Measurements from ENCODE around the gene PCDHB16.
"Not testable (repeated sequence)": the region's sequence is repeated elsewhere in the genome, so short reads cannot be mapped to it uniquely, and the experiment has no call there.

Gene PCDHB16

DNA sequence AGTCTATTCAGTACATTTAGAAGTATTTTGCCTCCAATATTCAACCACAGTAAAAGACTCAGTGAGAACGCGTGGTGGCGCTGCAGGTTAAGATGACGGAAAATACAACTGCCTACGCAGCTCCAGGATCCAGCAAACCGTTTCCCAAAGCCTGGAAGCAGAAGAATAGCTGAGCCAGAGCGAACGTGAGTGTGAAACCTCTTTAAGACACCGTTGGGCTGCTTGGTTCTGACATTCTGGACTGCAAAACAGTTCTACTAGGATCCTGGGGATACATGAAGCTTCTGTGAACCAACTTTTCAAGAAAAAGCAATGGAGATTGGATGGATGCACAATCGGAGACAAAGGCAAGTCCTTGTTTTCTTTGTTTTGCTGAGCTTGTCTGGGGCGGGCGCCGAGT, at the start of gene PCDHB16:
PCDHB16 (plus strand) TSS at position 140 of the 400 bp plus-strand sequence; CDS start at position 313, 173 bp downstream.
- no peak for DNase-seq (ENCODE audit: low read depth)

DNA sequence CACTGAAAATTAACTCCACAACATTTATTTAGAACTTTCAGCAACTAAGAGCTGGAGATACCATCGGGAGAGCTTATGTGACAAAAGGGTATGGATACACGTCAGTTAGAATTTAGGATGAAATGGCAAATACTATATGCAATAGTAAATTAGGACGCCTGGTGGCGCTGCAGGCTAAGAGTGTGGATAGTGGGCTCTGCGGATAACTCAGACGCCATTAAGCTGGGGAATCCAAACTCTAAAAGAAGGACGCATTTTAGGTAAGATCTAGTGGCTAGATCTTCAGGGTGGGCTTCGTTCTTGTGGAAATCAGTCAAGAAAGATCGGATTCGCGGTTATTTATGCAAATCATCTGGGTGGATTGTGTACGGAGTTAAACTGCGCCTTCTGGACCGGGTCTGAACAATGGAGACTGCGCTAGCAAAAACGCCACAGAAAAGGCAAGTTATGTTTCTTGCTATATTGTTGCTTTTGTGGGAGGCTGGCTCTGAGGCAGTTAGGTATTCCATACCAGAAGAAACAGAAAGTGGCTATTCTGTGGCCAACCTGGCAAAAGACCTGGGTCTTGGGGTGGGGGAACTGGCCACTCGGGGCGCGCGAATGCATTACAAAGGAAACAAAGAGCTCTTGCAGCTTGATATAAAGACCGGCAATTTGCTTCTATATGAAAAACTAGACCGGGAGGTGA, 47.0 kb upstream of the PCDHB16 start, which contains the start of gene PCDHB5:
PCDHB5 (plus strand) TSS at position 177 of the 688 bp plus-strand sequence; CDS start at position 406, 229 bp downstream.
- DNase-seq (ENCODE audit: low read depth): no peak

DNA sequence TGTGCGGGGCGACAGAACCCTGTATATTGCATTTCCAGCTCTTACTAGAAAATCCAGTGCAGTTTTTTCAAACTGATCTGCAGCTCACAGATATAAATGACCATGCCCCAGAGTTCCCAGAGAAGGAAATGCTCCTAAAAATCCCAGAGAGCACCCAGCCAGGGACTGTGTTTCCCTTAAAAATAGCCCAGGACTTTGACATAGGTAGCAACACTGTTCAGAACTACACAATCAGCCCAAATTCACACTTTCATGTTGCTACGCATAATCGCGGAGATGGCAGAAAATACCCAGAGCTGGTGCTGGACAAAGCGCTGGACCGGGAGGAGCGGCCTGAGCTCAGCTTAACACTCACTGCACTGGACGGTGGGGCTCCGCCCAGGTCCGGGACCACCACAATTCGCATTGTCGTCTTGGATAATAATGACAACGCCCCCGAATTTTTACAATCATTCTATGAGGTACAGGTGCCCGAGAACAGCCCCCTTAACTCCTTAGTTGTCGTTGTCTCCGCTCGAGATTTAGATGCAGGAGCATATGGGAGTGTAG, 46.4 kb upstream of the PCDHB16 start:
- no peak for DNase-seq (ENCODE audit: low read depth)

- not testable (repeated sequence) for DNase-seq (ENCODE audit: low read depth)
Observed at GRCh38 chr5:141137346-141137745, 44.8 kb upstream of the PCDHB16 start.

DNA sequence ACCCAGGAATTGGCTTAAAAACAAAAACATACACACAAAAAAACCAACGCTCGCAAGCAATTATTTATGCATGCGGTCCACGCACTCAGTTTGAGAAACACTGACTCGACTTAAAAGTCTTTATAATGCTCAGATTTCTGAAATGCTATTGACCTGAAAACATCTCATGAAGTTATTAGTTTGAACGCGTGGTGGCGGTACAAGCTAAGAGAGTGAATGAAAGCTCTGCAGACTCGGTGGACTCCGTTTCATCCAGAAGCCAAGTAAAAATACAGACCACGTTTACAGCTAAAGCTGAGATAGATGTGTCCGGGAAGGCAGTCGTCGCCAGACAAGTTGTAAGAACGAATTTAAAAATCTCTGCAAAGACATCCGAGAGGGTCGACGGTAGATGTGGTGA, 32.4 kb upstream of the PCDHB16 start, which contains the start of gene PCDHB6:
PCDHB6 (plus strand) TSS at position 246 of the 400 bp plus-strand sequence. CDS start 201 bp downstream, outside the sequence.
- no peak for DNase-seq (ENCODE audit: low read depth)

- DNase-seq (ENCODE audit: low read depth): no peak
Observed at GRCh38 chr5:141150224-141150992, 31.8 kb upstream of the PCDHB16 start.

DNA sequence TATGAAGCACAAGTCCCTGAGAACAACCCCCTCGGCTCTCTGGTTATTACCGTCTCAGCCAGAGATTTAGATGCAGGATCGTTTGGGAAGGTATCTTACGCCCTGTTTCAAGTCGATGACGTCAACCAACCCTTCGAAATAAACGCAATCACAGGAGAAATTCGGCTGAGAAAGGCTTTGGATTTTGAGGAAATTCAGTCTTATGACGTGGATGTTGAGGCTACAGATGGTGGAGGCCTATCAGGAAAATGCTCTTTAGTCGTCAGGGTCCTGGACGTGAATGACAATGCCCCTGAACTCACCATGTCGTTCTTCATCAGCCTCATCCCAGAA, 31.2 kb upstream of the PCDHB16 start:
- no peak for DNase-seq (ENCODE audit: low read depth)

DNA sequence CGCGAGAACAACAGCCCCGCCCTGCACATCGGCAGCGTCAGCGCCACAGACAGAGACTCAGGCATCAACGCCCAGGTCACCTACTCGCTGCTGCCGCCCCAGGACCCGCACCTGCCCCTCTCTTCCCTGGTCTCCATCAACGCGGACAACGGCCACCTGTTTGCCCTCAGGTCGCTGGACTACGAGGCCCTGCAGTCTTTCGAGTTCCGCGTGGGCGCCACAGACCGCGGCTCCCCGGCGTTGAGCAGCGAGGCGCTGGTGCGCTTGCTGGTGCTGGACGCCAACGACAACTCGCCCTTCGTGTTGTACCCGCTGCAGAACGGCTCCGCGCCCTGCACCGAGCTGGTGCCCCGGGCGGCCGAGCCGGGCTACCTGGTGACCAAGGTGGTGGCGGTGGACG, 30.6 kb upstream of the PCDHB16 start:
- DNase-seq (ENCODE audit: low read depth): not testable (repeated sequence)

GRCh38 chr5:141152096-141152495, 30.1 kb upstream of the PCDHB16 start:
- DNase-seq (ENCODE audit: low read depth): not testable (repeated sequence)

DNA sequence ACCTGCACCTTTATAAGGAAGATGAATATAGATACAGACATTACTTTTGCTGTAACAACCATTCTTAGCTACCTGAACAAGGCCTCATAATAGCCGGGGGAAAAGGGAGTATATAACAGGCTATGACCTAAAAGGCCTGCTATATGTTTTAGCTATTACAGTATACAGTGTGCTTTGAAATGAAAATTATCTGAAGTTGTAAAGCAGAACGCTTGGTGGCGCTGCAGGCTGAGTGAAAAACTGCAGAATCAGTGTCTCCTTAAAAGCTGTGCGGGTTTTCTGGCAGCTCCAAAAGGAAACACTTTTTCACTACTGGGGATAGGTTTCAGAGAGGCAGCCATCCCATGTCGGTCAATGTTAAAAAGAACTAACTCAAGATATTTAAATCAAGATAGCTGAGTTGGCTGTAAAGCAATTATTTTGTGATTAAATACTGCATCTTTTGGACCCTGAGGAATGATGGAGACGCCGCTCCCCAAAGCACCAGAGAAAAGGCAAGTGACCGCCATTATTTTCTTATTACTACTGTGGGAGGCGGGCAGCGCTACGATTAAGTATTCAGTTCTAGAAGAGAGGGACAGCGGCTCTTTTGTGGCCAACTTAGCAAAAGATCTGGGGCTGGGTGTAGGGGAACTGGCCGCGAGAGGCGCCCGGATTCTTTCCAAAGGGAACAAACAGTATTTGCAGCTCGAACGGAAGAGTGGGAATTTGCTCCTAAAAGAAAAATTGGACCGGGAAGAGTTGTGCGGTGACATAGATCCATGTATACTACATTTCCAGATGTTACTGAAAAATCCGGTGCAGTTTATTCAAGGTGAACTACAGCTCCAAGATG, 26.4 kb upstream of the PCDHB16 start:
- no peak for DNase-seq (ENCODE audit: low read depth)

DNA sequence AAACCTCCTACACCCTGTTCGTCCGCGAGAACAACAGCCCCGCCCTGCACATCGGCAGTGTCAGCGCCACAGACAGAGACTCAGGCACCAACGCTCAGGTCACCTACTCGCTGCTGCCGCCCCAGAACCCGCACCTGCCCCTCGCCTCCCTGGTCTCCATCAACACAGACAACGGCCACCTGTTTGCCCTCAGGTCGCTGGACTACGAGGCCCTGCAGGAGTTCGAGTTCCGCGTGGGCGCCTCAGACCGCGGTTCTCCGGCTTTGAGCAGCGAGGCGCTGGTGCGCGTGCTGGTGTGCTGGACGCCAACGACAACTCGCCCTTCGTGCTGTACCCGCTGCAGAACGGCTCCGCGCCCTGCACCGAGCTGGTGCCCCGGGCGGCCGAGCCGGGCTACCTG, 24.8 kb upstream of the PCDHB16 start:
- not testable (repeated sequence) for DNase-seq (ENCODE audit: low read depth)

GRCh38 chr5:141157901-141158300, 24.3 kb upstream of the PCDHB16 start:
- not testable (repeated sequence) for DNase-seq (ENCODE audit: low read depth)

GRCh38 chr5:141172381-141173204, 9.6 kb upstream of the PCDHB16 start, which contains the start of gene PCDHB7:
TSS of gene PCDHB7 (plus strand) at chr5:141172644. CDS start at chr5:141172836, 192 bp downstream.
- no peak for DNase-seq (ENCODE audit: low read depth)

DNA sequence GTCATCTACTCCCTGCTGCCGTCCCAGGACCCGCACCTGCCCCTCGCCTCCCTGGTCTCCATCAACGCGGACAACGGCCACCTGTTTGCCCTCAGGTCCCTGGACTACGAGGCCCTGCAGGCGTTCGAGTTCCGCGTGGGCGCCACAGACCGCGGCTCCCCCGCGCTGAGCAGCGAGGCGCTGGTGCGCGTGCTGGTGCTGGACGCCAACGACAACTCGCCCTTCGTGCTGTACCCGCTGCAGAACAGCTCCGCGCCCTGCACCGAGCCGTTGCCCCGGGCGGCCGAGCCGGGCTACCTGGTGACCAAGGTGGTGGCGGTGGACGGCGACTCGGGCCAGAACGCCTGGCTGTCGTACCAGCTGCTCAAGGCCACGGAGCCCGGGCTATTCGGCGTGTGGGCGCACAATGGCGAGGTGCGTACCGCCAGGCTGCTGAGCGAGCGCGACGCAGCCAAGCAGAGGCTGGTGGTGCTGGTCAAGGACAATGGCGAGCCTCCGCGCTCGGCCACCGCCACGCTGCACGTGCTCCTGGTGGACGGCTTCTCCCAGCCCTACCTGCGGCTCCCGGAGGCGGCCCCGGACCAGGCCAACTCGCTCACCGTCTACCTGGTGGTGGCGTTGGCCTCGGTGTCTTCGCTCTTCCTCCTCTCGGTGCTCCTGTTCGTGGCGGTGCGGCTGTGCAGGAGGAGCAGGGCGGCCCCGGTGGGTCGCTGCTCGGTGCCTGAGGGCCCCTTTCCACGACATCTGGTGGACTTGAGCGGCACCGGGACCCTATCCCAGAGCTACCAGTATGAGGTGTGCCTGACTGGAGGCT, 7.7 kb upstream of the PCDHB16 start:
- DNase-seq (ENCODE audit: low read depth): not testable (repeated sequence)

- DNase-seq (ENCODE audit: low read depth): no peak
Observed at GRCh38 chr5:141175933-141176332, 6.3 kb upstream of the PCDHB16 start.

GRCh38 chr5:141177577-141178191, 4.5 kb upstream of the PCDHB16 start, which contains the start of gene PCDHB8:
TSS of gene PCDHB8 (plus strand) at chr5:141177790. CDS start at chr5:141178035, 245 bp downstream.
- not testable (repeated sequence) for DNase-seq (ENCODE audit: low read depth)

- not testable (repeated sequence) for DNase-seq (ENCODE audit: low read depth)
Observed at GRCh38 chr5:141179371-141179770, 2.8 kb upstream of the PCDHB16 start.

GRCh38 chr5:141179876-141180275, 2.3 kb upstream of the PCDHB16 start:
- DNase-seq (ENCODE audit: low read depth): not testable (repeated sequence)

GRCh38 chr5:141180313-141180712, 1.9 kb upstream of the PCDHB16 start:
- no peak for DNase-seq (ENCODE audit: low read depth)

All from non-pigmented ciliary epithelial cell (primary cell).